HG03469 (cell line): ENCODE data around the gene PTPRM.

Source experiments
- ATAC-seq: cut with Tn5 transposase; IDR thresholded peaks from one replicate; pipeline ENCODE4 v1.9.1; 2021; ENCODE audit warnings: mild to moderate bottlenecking, moderate library complexity, moderate number of reproducible peaks; ENCODE audit not compliant: unreplicated experiment

PTPRM gene

GRCh38 chr18:8296886-8297616, 729.9 kb downstream of the PTPRM start:
- no peak for ATAC-seq

- ATAC-seq: no peak
Measured at GRCh38 chr18:8298186-8298585, 731.1 kb downstream of the PTPRM start.

- no peak for ATAC-seq
Measured at GRCh38 chr18:8299054-8299980, 732.2 kb downstream of the PTPRM start.

GRCh38 chr18:8300751-8301410, 733.8 kb downstream of the PTPRM start:
- ATAC-seq: no peak

- no peak for ATAC-seq
Measured at GRCh38 chr18:8301427-8302172, 734.5 kb downstream of the PTPRM start.

GRCh38 chr18:8303151-8303755, 736.1 kb downstream of the PTPRM start:
- no peak for ATAC-seq

GRCh38 chr18:8307960-8308359, 740.8 kb downstream of the PTPRM start:
- no peak for ATAC-seq

GRCh38 chr18:8313043-8313442, 745.9 kb downstream of the PTPRM start:
- ATAC-seq: no peak

GRCh38 chr18:8314124-8314523, 747.0 kb downstream of the PTPRM start:
- ATAC-seq: no peak

GRCh38 chr18:8319798-8320489, 752.8 kb downstream of the PTPRM start:
- no peak for ATAC-seq

- ATAC-seq: no peak
Measured at GRCh38 chr18:8322486-8322885, 755.4 kb downstream of the PTPRM start.

GRCh38 chr18:8324343-8325065, 757.4 kb downstream of the PTPRM start:
- no peak for ATAC-seq

GRCh38 chr18:8326763-8327394, 759.8 kb downstream of the PTPRM start:
- no peak for ATAC-seq

GRCh38 chr18:8328126-8328525, 761.0 kb downstream of the PTPRM start:
- no peak for ATAC-seq

- no peak for ATAC-seq
Measured at GRCh38 chr18:8329186-8329771, 762.2 kb downstream of the PTPRM start.

- no peak for ATAC-seq
Measured at GRCh38 chr18:8330575-8330974, 763.5 kb downstream of the PTPRM start.

GRCh38 chr18:8332286-8332685, 765.2 kb downstream of the PTPRM start:
- ATAC-seq: no peak

GRCh38 chr18:8333961-8334360, 766.8 kb downstream of the PTPRM start:
- no peak for ATAC-seq
